ENCODE data around the gene C3orf49. TPM values are rescaled to one million over a fixed set of nuclear protein-coding genes. Genes with fewer than 3 reads are reported as not detected.
A peak's percentile ranks its signal among the peaks of the same experiment; 100 is the strongest.

C3orf49 gene
- total RNA-seq, 1 donor from 2014 or later: not detected

- H3K9me3 Mint-ChIP-seq: no peaks in the 10 kb centered on the region
- peak overlapping the region; percentile 2 for H3K4me3 Mint-ChIP-seq (ENCODE audit: low read depth)
- no peak for DNase-seq (ENCODE audit: low spot score)
- peaks cover 49% of the 10 kb centered on the region for H3K4me1 Mint-ChIP-seq (ENCODE audit: low read depth)
- H3K27ac Mint-ChIP-seq: no peak overlapping the region
- intact Hi-C loops (cut with micrococcal nuclease): loop anchor here (10.0 kb wide), 2 partner anchors 104 to 164 kb away; partner anchors contain the start of gene PSMD6
- no peaks in the 10 kb centered on the region for H3K27me3 Mint-ChIP-seq (ENCODE audit: low read depth)
- H3K36me3 Mint-ChIP-seq (ENCODE audit: low read depth): peaks cover 28% of the 10 kb centered on the region
Observed at GRCh38 chr3:63860776-63861175, 41.7 kb downstream of the C3orf49 start.

GRCh38 chr3:63861306-63861705 lies 42.2 kb downstream of the C3orf49 start:
- H3K4me1 Mint-ChIP-seq (ENCODE audit: low read depth): peaks cover 48% of the 10 kb centered on the region
- intact Hi-C loops (cut with micrococcal nuclease): loop anchor here (10.0 kb wide), 2 partner anchors 103 to 163 kb away; partner anchors contain the start of gene PSMD6
- H3K9me3 Mint-ChIP-seq: no peaks in the 10 kb centered on the region
- H3K27me3 Mint-ChIP-seq (ENCODE audit: low read depth): no peaks in the 10 kb centered on the region
- H3K36me3 Mint-ChIP-seq (ENCODE audit: low read depth): peaks cover 29% of the 10 kb centered on the region
- no peak overlapping the region for H3K4me3 Mint-ChIP-seq (ENCODE audit: low read depth)
- DNase-seq (ENCODE audit: low spot score): no peak
- H3K27ac Mint-ChIP-seq: no peak overlapping the region

GRCh38 chr3:63862804-63863149 lies 43.7 kb downstream of the C3orf49 start:
- intact Hi-C loops (cut with micrococcal nuclease): loop anchor here (10.0 kb wide), 2 partner anchors 102 to 162 kb away; partner anchors contain the start of gene PSMD6
- H3K4me3 Mint-ChIP-seq (ENCODE audit: low read depth): peak overlapping the region; percentile 84
- no peak for DNase-seq (ENCODE audit: low spot score)
- H3K27me3 Mint-ChIP-seq (ENCODE audit: low read depth): no peaks in the 10 kb centered on the region
- peak overlapping the region; percentile 94 for H3K27ac Mint-ChIP-seq
- peaks cover 46% of the 10 kb centered on the region for H3K4me1 Mint-ChIP-seq (ENCODE audit: low read depth)
- H3K9me3 Mint-ChIP-seq: no peaks in the 10 kb centered on the region
- peaks cover 37% of the 10 kb centered on the region for H3K36me3 Mint-ChIP-seq (ENCODE audit: low read depth)

- DNase-seq (ENCODE audit: low spot score): peak; percentile 70
- Mint-ChIP-seq H3K27me3 (ENCODE audit: low read depth) (no peaks in the 10 kb centered on the region), H3K4me1 (ENCODE audit: low read depth) (peaks cover 46% of the 10 kb centered on the region), H3K4me3 (ENCODE audit: low read depth) (peak within 1 kb of the TSS; percentile 84), H3K36me3 (ENCODE audit: low read depth) (peaks cover 41% of the 10 kb centered on the region), H3K27ac (peak within 1 kb of the TSS; percentile 94), H3K9me3 (no peaks in the 10 kb centered on the region)
- intact Hi-C loops (cut with micrococcal nuclease): loop anchor here (1.0 to 10.0 kb wide), 3 partner anchors 48 to 161 kb away; partner anchors contain the start of gene PSMD6
Observed at GRCh38 chr3:63863150-63864007, 44.3 kb downstream of the C3orf49 start, which contains the start of the genes ATXN7 and THOC7. TSS of gene ATXN7 (plus strand) at chr3:63863867. CDS start at chr3:63912599, 48,732 bp downstream. TSS of gene THOC7 (minus strand) at chr3:63863805. CDS start at chr3:63863790, 15 bp downstream.

- Mint-ChIP-seq H3K9me3 (no peaks in the 10 kb centered on the region), H3K27me3 (ENCODE audit: low read depth) (no peaks in the 10 kb centered on the region), H3K4me3 (ENCODE audit: low read depth) (peak overlapping the region; percentile 81), H3K27ac (peak overlapping the region; percentile 76), H3K36me3 (ENCODE audit: low read depth) (peaks cover 42% of the 10 kb centered on the region), H3K4me1 (ENCODE audit: low read depth) (peaks cover 46% of the 10 kb centered on the region)
- peak; percentile 44 for DNase-seq (ENCODE audit: low spot score)
- intact Hi-C loops (cut with micrococcal nuclease): loop anchor here (1.0 to 10.0 kb wide), 3 partner anchors 47 to 161 kb away; partner anchors contain the start of gene PSMD6
Observed at GRCh38 chr3:63864008-63864964, 45.2 kb downstream of the C3orf49 start.

- Mint-ChIP-seq H3K4me3 (ENCODE audit: low read depth) (peak overlapping the region; percentile 81), H3K27me3 (ENCODE audit: low read depth) (no peaks in the 10 kb centered on the region), H3K4me1 (ENCODE audit: low read depth) (peaks cover 43% of the 10 kb centered on the region), H3K27ac (peak overlapping the region; percentile 76), H3K36me3 (ENCODE audit: low read depth) (peaks cover 39% of the 10 kb centered on the region), H3K9me3 (no peaks in the 10 kb centered on the region)
- intact Hi-C loops (cut with micrococcal nuclease): loop anchor here (1.0 to 10.0 kb wide), 3 partner anchors 46 to 160 kb away; partner anchors contain the start of gene PSMD6
- DNase-seq (ENCODE audit: low spot score): no peak
Observed at GRCh38 chr3:63864965-63865327, 45.8 kb downstream of the C3orf49 start.

- no peak overlapping the region for H3K4me3 Mint-ChIP-seq (ENCODE audit: low read depth)
- no peak for DNase-seq (ENCODE audit: low spot score)
- H3K9me3 Mint-ChIP-seq: no peaks in the 10 kb centered on the region
- no peaks in the 10 kb centered on the region for H3K27me3 Mint-ChIP-seq (ENCODE audit: low read depth)
- no peak overlapping the region for H3K27ac Mint-ChIP-seq
- intact Hi-C loops (cut with micrococcal nuclease): loop anchor here (10.0 kb wide), 2 partner anchors 98 to 158 kb away; partner anchors contain the start of gene PSMD6
- peaks cover 45% of the 10 kb centered on the region for H3K36me3 Mint-ChIP-seq (ENCODE audit: low read depth)
- H3K4me1 Mint-ChIP-seq (ENCODE audit: low read depth): peaks cover 41% of the 10 kb centered on the region
Observed at GRCh38 chr3:63867225-63867624, 48.1 kb downstream of the C3orf49 start.

- Mint-ChIP-seq H3K36me3 (ENCODE audit: low read depth) (peaks cover 37% of the 10 kb centered on the region), H3K4me3 (ENCODE audit: low read depth) (no peak overlapping the region), H3K4me1 (ENCODE audit: low read depth) (peaks cover 35% of the 10 kb centered on the region), H3K27ac (no peak overlapping the region), H3K9me3 (no peaks in the 10 kb centered on the region), H3K27me3 (ENCODE audit: low read depth) (no peaks in the 10 kb centered on the region)
- intact Hi-C loops (cut with micrococcal nuclease): loop anchor here (10.0 kb wide), 2 partner anchors 95 to 155 kb away; partner anchors contain the start of gene PSMD6
- DNase-seq (ENCODE audit: low spot score): no peak
Observed at GRCh38 chr3:63869940-63870614, 51.0 kb downstream of the C3orf49 start.

- DNase-seq (ENCODE audit: low spot score): no peak
- Mint-ChIP-seq H3K27me3 (ENCODE audit: low read depth) (no peaks in the 10 kb centered on the region), H3K9me3 (no peaks in the 10 kb centered on the region), H3K4me1 (ENCODE audit: low read depth) (peaks cover 34% of the 10 kb centered on the region), H3K36me3 (ENCODE audit: low read depth) (peaks cover 34% of the 10 kb centered on the region), H3K4me3 (ENCODE audit: low read depth) (no peak overlapping the region), H3K27ac (no peak overlapping the region)
- intact Hi-C loops (cut with micrococcal nuclease): no loop called here
Observed at GRCh38 chr3:63870615-63871005, 51.5 kb downstream of the C3orf49 start.

- Mint-ChIP-seq H3K4me1 (ENCODE audit: low read depth) (peaks cover 30% of the 10 kb centered on the region), H3K36me3 (ENCODE audit: low read depth) (peaks cover 24% of the 10 kb centered on the region), H3K4me3 (ENCODE audit: low read depth) (no peak overlapping the region), H3K27ac (no peak overlapping the region), H3K27me3 (ENCODE audit: low read depth) (no peaks in the 10 kb centered on the region), H3K9me3 (no peaks in the 10 kb centered on the region)
- intact Hi-C loops (cut with micrococcal nuclease): loop anchor here (2.0 kb wide), 1 partner anchor 22 kb away; no protein-coding TSS in a partner anchor
- DNase-seq (ENCODE audit: low spot score): no peak
Observed at GRCh38 chr3:63872135-63872924, 53.2 kb downstream of the C3orf49 start.

GRCh38 chr3:63874769-63875168 lies 55.7 kb downstream of the C3orf49 start:
- H3K36me3 Mint-ChIP-seq (ENCODE audit: low read depth): peaks cover 18% of the 10 kb centered on the region
- no peaks in the 10 kb centered on the region for H3K27me3 Mint-ChIP-seq (ENCODE audit: low read depth)
- no peak for DNase-seq (ENCODE audit: low spot score)
- peaks cover 41% of the 10 kb centered on the region for H3K4me1 Mint-ChIP-seq (ENCODE audit: low read depth)
- H3K9me3 Mint-ChIP-seq: no peaks in the 10 kb centered on the region
- no peak overlapping the region for H3K4me3 Mint-ChIP-seq (ENCODE audit: low read depth)
- intact Hi-C loops (cut with micrococcal nuclease): no loop called here
- no peak overlapping the region for H3K27ac Mint-ChIP-seq
